GM19193 (cell line): ENCODE measurements around the gene DCAF17.

Source experiments
- POLR2A ChIP-seq: IDR thresholded peaks from 4 replicates; pipeline ENCODE4 v1.6.1; 2011; ENCODE audit not compliant: insufficient read depth, insufficient read length; ENCODE audit errors: extremely low read depth

DCAF17 gene

GRCh38 chr2:171479154-171479814 is 45.3 kb downstream of the DCAF17 start:
- TF ChIP-seq POLR2A: no peak

DNA sequence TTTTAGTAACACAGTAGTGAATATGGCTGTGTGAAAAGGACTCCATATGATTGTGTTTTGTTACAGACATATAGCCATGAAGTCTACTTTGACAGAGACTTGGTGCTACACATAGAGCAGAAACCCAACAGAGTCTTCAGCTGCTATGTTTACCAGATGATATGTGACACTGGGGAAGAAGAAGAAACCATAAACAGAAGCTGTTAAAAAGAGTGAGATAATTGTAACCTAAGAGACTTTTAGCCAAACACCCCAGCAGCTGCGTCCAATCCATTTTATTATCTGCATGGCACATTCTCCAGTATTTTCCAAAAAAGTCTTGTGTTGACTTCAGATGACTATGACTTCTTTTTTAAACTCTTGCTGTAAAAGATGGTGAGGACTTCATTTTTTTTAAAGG is 46.9 kb downstream of the DCAF17 start:
- TF ChIP-seq POLR2A: no peak

DNA sequence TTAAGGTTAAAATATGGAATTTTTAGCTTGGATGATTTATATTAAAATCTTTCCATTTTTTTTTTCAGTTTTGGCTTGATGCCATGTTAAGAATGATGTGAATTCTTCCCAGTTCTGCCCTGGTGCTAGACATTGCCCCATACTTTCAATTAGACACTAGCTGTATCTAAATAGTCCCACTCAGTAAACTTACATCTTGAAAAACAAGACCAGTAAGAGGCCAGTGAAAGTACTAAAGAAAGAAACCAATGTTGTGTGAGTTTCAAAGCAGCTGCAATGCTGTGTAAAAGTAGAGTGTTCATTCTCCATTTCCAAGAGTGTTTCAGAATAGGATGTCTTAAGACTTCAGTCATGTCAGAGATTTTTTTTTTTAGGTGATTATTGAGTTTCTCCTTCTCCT is 48.3 kb downstream of the DCAF17 start:
- TF ChIP-seq POLR2A: no peak

DNA sequence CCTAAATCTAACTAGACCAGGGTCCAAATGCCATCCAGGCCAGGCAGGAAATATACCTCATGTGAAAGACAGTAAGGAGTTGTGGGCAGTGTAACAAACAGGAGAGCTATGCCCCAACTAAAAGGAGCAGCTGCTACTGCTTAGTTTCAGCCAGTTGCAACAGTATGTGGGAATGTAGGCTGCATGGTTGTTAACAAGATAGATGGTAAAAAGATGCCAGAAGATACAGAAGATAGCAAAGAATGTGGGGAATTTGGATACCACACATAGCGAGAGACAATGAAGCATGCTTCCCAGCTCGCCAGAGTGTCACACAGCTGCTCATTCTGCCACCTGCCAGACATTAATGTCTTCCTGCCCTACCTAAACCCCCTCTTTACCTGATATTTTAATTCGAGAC is 48.9 kb downstream of the DCAF17 start:
- TF ChIP-seq POLR2A: no peak

DNA sequence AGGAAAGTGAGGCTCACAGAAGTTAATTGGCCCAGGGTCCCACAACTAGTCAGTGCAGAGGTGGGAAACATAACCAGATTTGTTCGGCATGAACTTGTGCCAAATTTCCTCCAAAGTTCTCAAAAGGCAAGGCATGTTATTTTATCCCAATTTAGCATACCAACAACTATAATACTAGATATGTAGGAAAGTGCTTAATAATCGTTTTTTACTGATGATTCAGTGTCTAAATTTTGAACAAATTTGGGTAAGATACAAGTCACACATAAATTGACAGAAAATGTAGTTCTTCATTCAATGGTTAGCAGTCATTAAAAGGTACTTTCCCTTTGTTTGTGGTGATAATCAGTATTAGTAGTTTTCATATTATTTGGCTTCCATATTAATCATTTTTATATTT is 49.8 kb downstream of the DCAF17 start:
- no peak for TF ChIP-seq POLR2A

GRCh38 chr2:171485116-171485515 is 51.1 kb downstream of the DCAF17 start:
- TF ChIP-seq POLR2A: no peak

GRCh38 chr2:171487201-171487600 is 53.2 kb downstream of the DCAF17 start:
- no peak for TF ChIP-seq POLR2A

GRCh38 chr2:171487803-171488259 is 53.8 kb downstream of the DCAF17 start:
- TF ChIP-seq POLR2A: no peak

- TF ChIP-seq POLR2A: no peak
These were observed 56.6 kb downstream of the DCAF17 start for GRCh38 chr2:171490577-171490976.

DNA sequence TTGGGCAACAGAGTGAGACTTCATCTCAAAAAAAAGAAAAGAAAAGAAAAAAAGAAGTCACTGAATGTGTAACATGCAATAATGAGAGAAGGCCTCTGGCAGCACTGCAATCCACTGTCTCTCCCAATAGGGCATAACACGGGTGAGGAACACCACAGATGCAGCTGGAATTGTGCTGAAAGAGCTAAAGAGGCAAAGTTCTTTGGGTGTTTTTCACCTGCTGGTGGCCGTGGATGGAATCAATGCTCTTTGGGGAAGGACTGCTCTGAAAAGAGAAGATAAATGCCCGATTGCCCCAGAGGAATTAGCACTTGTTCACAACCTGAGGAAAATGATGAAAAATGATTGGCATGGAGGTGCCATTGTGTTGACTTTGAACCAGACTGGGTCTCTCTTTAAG is 57.3 kb downstream of the DCAF17 start:
- TF ChIP-seq POLR2A: no peak

- TF ChIP-seq POLR2A: no peak
These were observed 58.6 kb downstream of the DCAF17 start for GRCh38 chr2:171492664-171493063.

DNA sequence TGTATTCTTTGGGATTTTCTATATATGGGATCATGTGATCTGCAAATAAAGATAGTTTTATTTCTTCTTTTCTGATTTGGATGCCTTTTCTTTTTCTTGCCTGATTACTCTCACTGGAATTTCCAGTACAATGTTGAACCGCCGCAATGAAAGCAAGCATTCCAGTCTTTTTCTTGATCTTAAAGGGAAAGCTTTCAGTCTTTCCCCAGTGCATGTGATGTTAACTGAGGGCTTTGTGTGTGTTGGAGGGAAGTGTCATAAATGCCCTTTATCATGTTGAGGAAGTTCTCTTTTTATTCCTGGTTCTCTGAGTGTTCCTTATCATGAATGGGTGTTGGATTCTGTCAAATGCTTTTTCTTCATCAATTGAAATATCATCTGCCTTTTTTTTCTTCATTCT is 71.3 kb downstream of the DCAF17 start:
- no peak for TF ChIP-seq POLR2A

GRCh38 chr2:171509945-171510731 is 76.1 kb downstream of the DCAF17 start:
- no peak for TF ChIP-seq POLR2A

- TF ChIP-seq POLR2A: no peak
These were observed 78.0 kb downstream of the DCAF17 start for GRCh38 chr2:171512014-171512413.

DNA sequence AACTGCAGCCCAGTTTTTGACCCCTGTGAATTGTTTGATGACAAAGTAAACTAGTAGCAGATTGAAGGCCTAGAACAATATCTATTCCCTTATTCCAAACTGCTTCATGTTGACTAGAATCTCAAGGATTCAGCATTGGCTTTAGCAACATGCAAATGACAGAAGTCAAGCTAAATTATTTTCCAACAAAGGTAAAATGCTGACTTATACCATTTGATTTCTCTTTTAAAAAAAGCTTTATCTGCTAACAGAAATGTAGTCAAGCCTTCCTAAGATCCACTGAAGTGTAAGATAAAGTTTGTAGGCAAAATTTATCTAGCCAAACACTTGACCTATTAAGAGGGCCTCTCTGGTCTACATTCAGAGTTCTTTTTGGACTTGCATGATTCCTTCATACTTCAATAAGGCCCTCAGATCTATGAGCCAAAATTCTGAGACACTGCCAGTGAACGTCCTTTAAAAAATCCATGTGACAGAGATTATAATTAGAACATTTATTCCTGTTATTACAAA is 78.7 kb downstream of the DCAF17 start:
- TF ChIP-seq POLR2A: no peak

DNA sequence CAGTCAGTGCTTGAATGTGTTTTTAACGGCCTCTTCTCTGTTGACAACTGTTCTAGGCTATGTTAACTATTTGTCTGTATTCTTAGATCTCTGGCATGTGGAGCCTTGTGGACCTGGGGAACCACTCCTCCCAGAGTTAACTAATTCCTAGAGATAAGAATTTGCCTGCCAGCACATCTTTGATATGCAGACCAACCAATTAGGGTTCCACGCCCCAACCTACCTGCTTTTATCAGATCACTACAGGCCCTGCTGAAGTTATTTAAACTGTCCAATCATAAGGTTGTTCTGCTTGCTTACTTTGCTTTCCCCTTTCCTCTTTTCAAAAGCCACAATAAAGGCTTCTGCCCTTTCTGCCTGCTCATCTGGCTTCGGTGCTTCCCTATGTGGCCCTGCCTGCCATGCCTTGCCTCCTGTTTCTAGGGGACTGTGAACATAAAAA is 79.7 kb downstream of the DCAF17 start:
- TF ChIP-seq POLR2A: no peak
